GM18505 (cell line): ENCODE measurements around the gene NPIPB6.
"Not testable (repeated sequence)": the region's sequence is repeated elsewhere in the genome, so short reads cannot be mapped to it uniquely, and the experiment has no call there.

ENCODE experiments used
- ATAC-seq: cut with Tn5 transposase; IDR thresholded peaks from one replicate; pipeline ENCODE4 v1.9.1; 2021; ENCODE audit not compliant: unreplicated experiment

Gene NPIPB6

DNA sequence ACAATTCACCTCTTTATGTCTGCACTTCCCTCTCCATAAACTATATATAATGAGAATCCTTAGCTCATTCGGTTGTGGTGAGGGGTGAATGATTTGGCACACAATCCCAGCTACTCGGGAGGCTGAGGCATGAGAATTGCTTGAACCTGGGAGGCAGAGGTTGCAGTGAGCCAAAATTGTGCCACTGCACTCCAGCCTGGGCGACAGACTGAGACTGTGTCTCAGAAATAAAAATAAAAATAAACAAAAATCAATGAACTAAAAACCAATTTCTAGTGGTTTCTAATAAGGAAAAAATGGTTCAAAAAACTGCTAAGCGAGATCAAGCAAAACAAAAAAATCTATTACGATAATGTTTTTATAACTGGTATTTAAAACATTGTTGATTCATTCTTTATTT, at the start of gene NPIPB6:
NPIPB6 (minus strand) TSS at position 101 of the 400 bp plus-strand sequence. CDS start 686 bp downstream, outside the sequence.
- not testable (repeated sequence) for ATAC-seq

DNA sequence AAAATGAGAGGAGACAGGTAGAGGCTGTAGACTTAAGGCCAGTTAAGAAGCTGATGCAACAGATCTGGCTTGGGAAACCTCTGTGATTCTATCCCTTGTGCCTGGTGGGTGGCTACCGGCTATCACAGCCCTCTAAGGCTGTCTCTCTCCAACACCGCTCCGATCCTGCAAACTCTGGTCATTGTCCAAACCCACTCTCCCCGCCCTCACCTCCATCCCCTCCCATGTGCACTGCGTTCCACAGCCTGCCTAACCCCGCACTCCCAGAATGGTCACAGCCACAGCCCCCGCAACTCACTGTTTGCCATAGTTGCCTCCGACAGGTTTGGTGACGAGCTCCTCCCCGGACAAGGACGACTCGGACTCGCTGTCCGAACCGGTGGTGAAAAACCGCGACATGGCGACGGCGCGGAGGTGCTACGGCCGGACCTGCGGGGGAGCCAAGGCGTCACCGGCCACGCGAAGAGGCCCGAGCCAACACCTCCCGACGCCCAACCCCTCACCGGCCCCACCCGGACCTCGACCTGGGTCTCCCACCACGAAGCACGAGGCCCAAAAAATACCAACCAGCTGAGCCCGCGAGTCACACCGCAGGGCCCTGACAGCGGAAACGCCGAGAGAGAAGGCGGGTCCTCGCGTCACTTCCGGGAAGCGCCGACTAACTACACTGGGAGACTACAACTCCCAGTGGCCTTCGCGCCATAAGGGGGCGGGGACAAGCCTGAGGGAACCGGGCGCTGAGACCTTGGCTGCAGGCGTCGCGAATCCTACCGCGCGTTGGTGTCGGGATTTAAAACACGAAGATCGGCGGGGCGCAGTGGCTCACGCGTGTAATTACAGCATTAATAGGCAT, 40.1 kb upstream of the NPIPB6 start, which contains the start of gene EIF3CL:
EIF3CL (minus strand) TSS at position 622 of the 853 bp plus-strand sequence; CDS start at position 399, 223 bp downstream.
- peak; percentile 93 for ATAC-seq

DNA sequence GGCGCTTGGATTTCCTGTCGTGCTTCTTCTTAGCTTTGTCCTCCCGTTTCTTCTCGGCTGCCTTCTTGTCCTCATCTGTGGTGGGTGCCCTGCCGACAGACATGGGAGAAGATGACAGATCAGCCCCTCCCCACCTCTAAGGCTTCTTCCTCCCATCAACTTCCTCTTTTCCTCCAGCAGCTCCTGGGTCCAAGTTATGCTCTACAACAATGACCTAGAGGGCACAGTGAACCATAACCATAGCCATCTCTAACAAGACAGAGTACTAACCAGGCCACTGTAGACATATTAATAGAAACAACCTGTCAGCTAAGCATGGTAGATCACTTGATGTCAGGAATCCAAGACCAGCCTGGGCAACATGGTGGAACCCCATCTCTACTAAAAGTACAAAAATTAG, 28.7 kb upstream of the NPIPB6 start:
- not testable (repeated sequence) for ATAC-seq

DNA sequence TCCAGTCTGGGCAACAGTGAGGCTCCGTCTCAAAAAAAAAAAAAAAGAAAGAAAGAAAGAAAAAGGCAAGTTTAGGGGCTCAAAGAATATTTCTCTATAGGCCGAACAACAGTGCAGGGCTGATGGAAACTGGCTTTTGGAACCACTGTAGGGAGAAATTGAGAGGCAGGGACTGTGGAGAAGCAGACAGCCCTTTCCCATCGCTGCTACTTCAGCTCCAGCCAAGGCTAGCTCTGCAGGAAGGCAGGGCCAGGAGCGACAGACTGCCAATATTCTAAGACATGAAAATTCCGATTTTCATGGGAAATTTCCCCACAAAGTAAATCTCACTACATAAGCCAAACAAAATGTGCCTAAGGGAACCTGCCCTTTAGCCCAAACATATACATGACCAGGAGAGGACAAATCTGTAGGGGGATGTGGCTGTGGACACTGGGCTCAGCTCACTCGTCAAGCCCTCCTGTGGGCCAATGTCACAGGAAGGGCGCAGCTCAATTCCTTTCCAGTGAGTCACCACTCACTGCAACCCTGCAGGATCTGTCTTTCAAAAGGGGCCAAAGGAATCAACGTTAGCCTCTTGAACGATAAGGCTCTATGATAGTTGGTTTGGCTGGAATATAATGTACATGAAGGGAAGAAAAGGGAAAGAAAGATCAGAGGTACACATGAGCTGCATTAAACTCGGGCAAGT, 19.0 kb upstream of the NPIPB6 start:
- not testable (repeated sequence) for ATAC-seq

DNA sequence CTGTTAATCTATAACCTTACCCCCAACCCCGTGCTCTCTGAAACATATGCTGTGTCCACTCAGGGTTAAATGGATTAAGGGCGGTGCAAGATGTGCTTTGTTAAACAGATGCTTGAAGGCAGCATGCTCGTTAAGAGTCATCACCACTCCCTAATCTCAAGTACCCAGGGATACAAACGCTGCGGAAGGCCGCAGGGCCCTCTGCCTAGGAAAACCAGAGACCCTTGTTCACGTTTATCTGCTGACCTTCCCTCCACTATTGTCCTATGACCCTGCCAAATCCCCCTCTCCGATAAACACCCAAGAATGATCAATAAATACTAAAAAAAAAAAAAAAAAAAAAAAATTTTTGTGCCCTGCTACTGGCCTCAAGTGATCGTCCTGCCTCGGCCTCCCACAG, 14.5 kb upstream of the NPIPB6 start:
- ATAC-seq = not testable (repeated sequence)

DNA sequence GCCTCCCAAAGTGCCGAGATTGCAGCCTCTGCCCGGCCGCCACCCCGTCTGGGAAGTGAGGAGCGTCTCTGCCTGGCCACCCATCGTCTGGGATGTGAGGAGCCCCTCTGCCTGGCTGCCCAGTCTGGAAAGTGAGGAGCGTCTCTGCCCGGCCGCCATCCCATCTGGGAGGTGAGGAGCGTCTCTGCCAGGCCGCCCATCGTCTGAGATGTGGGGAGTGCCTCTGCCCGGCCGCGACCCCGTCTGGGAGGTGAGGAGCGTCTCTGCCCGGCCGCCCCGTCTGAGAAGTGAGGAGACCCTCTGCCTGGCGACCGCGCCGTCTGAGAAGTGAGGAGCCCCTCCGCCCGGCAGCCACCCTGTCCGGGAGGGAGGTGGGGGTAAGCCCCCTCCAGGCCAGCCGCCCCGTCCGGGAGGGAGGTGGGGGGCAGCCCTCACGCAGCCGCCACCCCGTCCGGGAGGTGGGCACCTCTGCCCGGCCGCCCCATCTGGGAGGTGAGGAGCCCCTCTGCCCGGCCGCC, 13.9 kb upstream of the NPIPB6 start:
- not testable (repeated sequence) for ATAC-seq

DNA sequence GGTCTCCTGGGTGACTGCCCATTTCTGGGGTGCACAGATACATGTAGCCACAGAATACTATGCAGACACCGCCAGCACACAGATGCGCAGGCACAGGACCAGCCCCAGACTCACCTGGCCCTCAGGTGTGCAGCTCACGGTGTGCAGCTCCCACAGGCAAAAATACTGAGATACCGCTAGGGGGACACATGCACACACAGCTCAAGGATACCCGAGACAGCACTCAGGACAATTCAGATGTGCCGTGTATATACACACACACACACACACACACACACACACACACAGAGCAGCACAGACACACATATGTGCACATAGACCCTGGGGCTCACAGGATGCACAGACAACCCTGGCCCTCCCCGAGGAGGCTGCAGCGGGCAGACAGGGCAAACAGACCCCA, 11.8 kb upstream of the NPIPB6 start:
- not testable (repeated sequence) for ATAC-seq

DNA sequence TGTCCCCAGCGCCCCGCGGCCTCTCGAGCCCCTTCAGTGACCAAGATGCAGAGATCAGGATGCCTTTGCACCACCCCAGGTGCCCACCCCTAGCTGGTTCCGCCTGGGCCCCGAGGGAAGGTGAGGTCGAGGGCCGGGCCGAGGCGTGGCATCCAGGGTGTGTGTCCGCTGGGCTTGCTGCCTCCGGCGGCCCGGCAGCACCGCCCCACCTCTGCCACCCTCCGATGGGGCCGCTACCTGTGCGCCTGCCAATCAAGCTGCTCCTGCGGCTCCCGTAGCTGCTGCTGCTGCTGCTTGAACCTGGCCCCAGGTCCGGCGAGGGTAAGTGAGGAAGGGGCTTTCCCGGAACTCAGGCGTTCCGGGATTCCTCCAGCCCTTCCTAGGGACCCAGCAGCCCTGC, 11.0 kb upstream of the NPIPB6 start:
- not testable (repeated sequence) for ATAC-seq

DNA sequence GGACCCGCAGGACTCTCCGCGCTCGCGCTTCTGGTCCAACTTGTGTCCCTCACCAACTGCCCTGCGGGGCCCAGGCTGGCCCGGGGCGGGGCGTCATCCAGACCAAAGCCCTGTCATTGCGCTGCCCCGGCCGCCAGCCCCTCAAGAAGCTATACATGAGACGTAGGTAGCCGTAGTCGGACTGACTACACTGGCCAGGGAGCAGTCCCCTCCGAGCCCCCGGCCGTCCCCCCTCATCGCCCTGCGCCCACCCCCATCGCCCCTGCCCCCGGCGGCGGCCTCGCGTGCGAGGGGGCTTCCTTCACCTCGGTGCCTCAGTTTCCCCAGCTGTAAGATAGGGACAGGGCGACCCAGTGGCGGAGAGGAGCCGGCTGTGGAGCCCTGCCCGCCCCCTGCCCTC, 4.6 kb upstream of the NPIPB6 start:
- ATAC-seq = not testable (repeated sequence)

DNA sequence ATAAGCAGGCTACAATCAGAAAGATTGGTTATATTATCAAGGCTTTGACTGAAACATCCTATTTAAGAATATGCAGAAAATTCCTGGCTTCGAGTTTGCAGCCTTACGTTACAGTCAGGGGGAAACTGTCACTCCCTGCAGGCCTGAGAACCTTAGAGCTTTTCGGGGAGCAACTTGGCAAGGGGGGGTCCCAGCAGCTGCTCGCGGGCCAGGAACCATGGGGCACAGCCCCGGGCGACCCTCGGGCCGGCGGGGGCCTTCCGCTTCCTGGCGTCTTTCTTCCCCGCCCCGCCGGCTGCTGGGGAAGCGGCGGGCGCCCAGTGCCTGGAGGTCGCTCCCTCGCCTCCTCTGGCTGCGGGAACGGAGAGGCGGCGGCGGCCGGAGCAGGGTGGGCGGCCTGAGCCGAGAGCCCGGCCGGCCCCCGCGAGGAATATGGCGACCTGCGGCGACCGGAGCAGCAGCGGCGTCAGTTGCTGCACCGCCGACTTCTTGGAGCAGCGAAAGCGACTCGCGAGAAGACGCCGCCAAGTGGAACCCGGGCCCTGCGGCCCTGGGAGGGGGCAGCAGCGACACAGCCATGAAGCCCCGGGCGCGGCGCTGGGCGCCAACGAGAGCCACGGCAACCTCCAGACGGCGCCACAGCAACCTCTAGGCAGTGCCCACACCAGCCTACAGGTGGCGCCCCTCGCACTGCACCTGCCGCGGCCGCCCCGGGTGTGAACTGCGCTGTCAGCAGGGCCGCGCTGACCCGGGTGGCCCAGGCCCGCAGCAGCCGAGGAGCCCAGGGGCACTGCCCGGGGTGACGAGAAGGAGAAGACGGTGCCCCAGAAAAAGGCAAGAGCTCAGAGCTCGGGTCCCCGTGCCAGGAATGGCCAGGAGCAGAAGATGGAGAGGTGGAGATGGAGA, 1.2 kb upstream of the NPIPB6 start:
- peak; percentile 96 for ATAC-seq

DNA sequence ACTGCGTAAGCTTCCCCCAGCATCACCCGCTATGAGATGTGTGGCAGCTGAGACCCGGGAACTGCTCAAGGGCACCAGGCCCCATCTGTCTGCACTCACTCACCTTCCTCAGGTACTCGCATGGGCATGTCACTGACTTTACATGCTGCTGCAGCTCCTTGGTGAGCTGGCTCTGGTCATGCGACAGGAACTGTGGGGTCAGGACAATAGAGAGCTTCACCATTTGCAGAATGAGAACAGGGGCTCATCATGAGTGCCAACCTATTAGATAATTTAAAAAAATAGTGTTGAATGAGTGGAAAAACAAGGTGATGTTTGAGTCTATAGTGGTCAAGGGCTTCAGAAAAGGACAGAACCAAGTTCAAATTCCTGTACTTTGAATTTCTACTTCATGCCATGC, 708 bp downstream of the NPIPB6 start:
- ATAC-seq = not testable (repeated sequence)

DNA sequence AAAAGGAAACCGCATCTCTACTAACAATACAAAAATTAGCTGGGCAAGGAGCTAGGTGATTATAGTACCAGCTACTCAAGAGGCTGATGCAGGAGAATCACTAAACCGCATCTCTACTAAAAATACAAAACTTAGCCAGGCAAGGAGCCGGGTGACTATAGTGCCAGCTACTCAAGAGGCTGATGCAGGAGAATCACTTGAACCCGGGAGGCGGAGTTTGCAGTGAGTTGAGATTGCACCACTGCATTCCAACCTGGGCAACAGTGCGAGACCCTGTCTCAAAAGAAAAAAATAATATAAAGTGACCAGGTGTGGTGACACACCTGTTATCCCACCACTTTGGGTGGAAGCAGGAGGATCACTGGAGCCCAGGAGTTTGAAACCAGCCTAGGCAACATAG, 25.1 kb downstream of the NPIPB6 start:
- not testable (repeated sequence) for ATAC-seq

DNA sequence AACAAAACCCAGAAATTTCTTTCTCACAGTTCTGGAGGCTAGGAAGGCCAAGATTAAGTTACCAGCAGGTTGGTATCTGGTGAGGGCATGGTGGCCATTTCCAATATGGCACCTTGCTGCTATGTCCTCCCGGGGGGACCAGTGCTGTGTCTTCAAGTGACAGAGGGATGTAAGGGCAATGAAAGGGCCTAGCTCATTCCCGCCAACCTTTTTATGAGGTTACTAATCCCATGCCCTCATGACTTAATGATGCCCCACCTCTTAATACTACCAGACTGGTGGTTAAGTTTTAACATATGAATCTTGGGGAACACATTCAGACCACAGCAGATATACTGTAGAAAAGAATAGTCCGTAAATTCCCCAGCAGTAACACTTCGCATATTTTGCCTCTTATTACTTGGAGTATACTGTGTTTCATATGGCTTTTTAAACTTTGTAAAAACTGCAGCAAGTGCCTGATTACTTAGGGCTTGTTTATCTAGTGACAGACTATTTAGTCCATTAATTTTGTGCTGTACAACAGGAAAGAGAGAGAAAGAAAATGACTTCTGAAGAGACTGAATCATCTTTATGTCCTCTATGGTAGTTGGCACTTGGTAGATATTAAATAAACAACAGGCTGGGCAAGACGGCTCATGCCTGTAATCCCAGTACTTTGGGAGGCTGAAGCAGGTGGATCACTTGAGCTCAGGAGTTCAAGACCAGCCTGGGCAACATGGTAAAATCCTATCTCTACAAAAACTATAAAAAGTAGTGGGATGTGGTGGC, 26.2 kb downstream of the NPIPB6 start:
- ATAC-seq = not testable (repeated sequence)

DNA sequence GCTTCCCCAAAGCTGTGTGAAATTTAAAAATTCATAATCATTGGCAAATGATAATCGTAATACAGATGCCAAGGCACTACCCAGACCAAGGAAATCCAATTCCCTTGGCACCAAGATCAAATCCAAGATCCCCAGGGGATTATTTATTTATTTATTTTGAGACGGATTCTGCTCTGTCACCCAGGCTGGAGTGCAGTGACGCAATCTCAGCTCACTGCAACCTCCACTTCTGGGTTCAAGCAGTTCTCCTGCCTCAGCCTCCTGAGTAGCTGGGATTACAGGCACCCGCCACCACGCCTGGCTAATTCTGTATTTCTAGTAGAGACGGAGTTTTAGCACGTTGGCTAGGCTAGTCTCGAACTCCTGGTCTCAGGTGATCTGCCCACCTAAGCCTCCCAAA, 27.6 kb downstream of the NPIPB6 start:
- ATAC-seq = not testable (repeated sequence)

DNA sequence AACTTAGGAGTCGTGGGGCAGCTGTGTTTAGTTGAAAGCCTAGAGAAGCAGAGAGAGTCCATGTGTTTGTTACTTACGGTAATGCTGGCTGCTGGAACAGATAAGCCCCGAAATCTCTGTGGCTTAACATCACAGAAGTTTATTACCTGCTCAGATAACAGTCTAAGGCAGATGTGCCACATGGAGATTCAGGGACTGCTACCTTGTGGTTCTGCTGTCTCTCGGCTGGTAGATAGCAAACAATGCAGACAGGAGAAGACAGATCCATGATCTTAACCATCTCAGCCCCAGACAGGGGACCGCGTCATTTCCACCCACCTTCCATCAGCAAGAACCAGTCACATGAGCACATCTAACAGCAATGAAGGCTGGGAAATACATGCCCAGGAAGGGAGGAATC, 30.7 kb downstream of the NPIPB6 start:
- ATAC-seq = not testable (repeated sequence)

DNA sequence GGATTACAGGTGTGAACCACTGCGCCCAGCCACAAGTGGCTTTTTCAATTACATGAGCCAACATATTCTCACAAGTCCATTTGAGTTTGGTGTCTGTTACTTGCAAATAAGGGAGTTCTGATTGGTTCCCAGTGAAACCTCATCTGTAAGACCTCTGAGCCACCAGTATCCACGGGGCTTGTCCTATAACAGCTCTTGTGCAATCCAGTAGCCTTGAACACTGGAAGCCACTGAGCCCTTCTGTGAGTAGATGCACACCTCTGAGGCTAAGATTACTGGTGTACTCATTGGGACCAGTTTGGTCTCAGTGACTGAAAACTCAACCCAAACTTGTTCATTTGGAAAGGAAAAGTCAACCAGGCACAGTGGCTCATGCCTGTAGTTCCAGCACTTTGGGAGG, 32.3 kb downstream of the NPIPB6 start:
- ATAC-seq = not testable (repeated sequence)

DNA sequence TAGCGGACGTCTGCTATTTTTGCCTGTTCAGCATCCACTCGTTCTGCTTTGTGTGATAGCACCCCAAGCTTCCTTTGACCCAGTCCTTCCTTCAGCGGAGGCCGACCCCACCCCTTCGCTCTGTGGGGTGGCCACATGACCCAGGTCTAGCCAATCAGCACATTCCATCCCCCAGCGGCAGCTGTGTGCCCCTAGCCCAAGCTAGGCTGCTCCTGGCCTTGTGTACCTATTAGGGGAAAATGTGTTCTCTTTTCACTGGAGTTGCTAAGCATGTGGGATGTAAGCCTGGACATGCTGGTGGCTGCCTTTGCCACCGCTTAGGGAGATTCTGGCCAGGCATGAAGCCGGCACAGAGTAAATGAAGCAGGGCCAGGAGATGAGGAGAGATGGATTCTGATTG, 33.1 kb downstream of the NPIPB6 start:
- ATAC-seq = not testable (repeated sequence)
